Activated T-helper 2 cell treated with anti-CD3 and anti-CD28 coated beads, Interferon-gamma antibody, Interleukin-2, Interleukin-4, amounts not matched to agents 10 μg/mL and 5 μg/mL and 100 μg/mL, durations not matched to agents 14 hours and 24 hours and 36 hours (primary cell): Measurements from ENCODE around the gene MDFIC. TPM values are rescaled to one million over a fixed set of nuclear protein-coding genes. Genes with fewer than 3 reads are reported as not detected.

Source experiments
- DNase-seq: peaks from one replicate; pipeline ENCODE4 v3.0.0; 2021; ENCODE audit warnings: low spot score
- H3K27ac Mint-ChIP-seq: one replicate; pipeline ENCODE4 v1.8.0; 2021; ENCODE audit warnings: mixed read lengths
- H3K27me3 Mint-ChIP-seq: one replicate; pipeline ENCODE4 v1.8.0; 2021; ENCODE audit warnings: low read depth, mixed read lengths
- H3K36me3 Mint-ChIP-seq: one replicate; pipeline ENCODE4 v1.8.0; 2021; ENCODE audit warnings: low read depth, mixed read lengths
- H3K4me1 Mint-ChIP-seq: one replicate; pipeline ENCODE4 v1.8.0; 2021; ENCODE audit warnings: low read depth, mixed read lengths
- H3K4me3 Mint-ChIP-seq: one replicate; pipeline ENCODE4 v1.8.0; 2021; ENCODE audit warnings: low read depth, mild to moderate bottlenecking, moderate library complexity, mixed read lengths
- H3K9me3 Mint-ChIP-seq: one replicate; pipeline ENCODE4 v1.8.0; 2021; ENCODE audit warnings: mixed read lengths
- intact Hi-C: fragments of 100-400 bp; cut with micrococcal nuclease; formaldehyde crosslinking; loops from one replicate; pipeline ENCODE4 v1.15.1; 2023
- total RNA-seq: library from RNA; stranded (reverse); gene quantifications from 2 replicates; pipeline ENCODE4 v1.2.3, GENCODE V29; 2022

The MDFIC gene
- total RNA-seq, 1 donor from 2014 or later: 119 TPM

DNA sequence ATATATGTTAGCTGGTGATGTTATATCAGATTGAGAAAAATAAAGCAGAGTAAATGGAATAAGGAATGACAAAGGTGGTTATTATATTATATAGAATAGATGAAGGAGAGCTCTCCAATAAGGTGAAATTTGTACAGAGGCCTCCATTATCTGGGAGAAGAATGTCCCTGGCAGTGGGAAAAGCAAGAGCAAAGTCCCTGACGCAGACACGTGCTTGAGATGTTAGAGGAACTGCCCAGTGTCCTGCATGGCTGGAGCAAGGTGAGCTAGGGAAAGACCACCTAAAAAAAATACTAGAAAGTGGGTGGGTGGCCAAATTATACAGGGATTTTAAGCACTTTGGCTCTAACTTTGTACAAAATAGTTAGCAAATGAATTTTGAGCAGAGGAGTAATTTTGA lies 120.7 kb downstream of the MDFIC start:
- H3K27ac Mint-ChIP-seq: no peak overlapping the region
- H3K4me1 Mint-ChIP-seq: peaks cover 3% of the 10 kb centered on the region
- H3K27me3 Mint-ChIP-seq: peaks cover 29% of the 10 kb centered on the region
- DNase-seq: no peak
- no peak overlapping the region for H3K4me3 Mint-ChIP-seq
- H3K9me3 Mint-ChIP-seq: no peaks in the 10 kb centered on the region
- intact Hi-C loops: no loop called here
- no peaks in the 10 kb centered on the region for H3K36me3 Mint-ChIP-seq

DNA sequence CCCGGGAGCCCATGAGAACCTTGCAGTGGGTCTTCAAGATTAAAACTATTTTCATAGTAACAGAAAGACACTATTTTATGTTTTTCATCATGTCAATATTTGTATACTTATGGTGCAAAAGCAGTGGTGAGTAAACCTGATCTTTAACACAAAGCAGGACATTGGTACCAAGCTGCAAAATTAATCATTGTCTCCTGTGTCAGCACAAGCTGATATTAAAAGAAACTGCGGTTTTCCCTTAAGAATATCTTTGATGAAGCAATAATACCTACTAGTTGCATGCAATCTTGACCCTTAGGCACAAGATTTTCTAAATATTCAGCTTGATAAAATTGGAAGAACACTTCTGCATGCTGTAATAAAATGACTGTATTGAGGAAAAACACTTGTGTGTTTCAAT lies 121.7 kb downstream of the MDFIC start:
- Mint-ChIP-seq H3K4me1 (no peaks in the 10 kb centered on the region), H3K4me3 (no peak overlapping the region), H3K36me3 (no peaks in the 10 kb centered on the region), H3K9me3 (no peaks in the 10 kb centered on the region), H3K27me3 (peaks cover 29% of the 10 kb centered on the region), H3K27ac (no peak overlapping the region)
- intact Hi-C loops: no loop called here
- DNase-seq: no peak

- DNase-seq: no peak
- no peaks in the 10 kb centered on the region for H3K9me3 Mint-ChIP-seq
- intact Hi-C loops: no loop called here
- no peaks in the 10 kb centered on the region for H3K4me1 Mint-ChIP-seq
- no peaks in the 10 kb centered on the region for H3K36me3 Mint-ChIP-seq
- no peak overlapping the region for H3K4me3 Mint-ChIP-seq
- H3K27me3 Mint-ChIP-seq: peaks cover 29% of the 10 kb centered on the region
- H3K27ac Mint-ChIP-seq: no peak overlapping the region
Measured at GRCh38 chr7:115044224-115044623, 122.3 kb downstream of the MDFIC start.

DNA sequence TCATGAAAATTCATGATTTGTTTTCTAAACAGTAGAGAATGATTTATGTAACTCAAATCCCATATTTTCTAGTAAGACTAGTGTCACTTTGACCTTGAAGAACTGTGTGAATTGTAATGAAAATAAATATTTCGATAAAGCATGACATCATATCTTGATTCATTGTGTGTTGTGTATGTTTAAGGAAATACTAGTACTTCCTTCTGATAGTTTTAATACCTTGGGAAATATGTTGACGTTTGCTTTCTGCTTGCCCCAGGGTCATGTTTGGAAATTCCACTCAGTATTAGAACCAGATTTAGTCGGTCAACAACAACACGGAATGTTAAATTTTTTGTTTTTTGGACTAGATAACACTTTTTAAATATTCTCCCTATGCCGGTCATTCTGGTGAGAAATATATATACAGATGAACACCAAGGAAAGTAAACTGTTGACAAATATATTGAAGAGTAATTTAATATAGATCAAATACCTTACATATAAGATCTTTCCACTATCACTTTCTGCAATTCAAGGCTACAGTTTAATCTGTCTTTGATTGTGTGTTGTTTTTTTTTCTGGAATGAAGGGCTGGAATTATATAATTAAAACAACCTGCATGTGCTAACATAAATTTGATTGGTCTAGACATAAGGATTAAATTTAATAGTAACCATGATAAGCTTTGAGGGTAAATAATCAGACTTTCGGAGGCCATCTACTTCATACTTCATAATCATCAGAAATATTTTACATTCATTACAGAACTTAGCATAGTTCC lies 126.2 kb downstream of the MDFIC start:
- Mint-ChIP-seq H3K4me1 (no peaks in the 10 kb centered on the region), H3K4me3 (no peak overlapping the region), H3K36me3 (no peaks in the 10 kb centered on the region), H3K27ac (no peak overlapping the region), H3K27me3 (peaks cover 28% of the 10 kb centered on the region), H3K9me3 (peaks cover 8% of the 10 kb centered on the region)
- intact Hi-C loops: no loop called here
- DNase-seq: no peak

- Mint-ChIP-seq H3K9me3 (peaks cover 8% of the 10 kb centered on the region), H3K4me1 (peaks cover 2% of the 10 kb centered on the region), H3K27me3 (peaks cover 14% of the 10 kb centered on the region), H3K36me3 (no peaks in the 10 kb centered on the region), H3K4me3 (no peak overlapping the region), H3K27ac (no peak overlapping the region)
- no peak for DNase-seq
- intact Hi-C loops: no loop called here
Measured at GRCh38 chr7:115052706-115053105, 130.8 kb downstream of the MDFIC start.

DNA sequence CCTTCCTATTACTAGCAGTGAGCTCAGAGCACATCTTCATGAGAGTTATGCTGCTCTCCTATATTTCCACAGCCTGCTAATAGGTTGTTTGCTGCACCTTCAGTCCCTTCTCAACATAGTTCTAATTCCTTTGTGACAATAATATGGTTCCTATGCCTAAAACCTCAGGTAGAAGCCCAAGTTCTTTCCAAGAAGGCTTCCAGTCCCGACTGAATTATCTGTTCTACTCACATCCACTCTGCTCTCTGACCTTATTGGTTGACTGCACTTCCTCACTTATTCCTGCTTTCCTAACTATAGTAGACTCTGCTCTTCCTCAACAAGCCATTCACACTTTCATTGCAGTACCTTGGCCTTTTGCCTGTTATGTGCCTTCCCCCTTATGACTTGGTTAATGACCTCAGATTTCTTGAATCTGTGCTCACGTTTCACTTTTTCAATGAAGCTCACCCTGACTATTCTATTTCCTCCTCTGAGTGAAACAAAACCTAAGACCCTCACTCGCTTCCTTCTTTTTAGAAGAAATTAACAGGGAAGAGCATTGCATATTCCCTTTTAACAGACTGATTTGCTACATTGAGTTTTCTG lies 132.7 kb downstream of the MDFIC start:
- intact Hi-C loops: no loop called here

GRCh38 chr7:115056019-115056418 lies 134.1 kb downstream of the MDFIC start:
- H3K27me3 Mint-ChIP-seq: peaks cover 14% of the 10 kb centered on the region
- H3K27ac Mint-ChIP-seq: no peak overlapping the region
- peaks cover 2% of the 10 kb centered on the region for H3K4me1 Mint-ChIP-seq
- DNase-seq: no peak
- H3K4me3 Mint-ChIP-seq: no peak overlapping the region
- intact Hi-C loops: no loop called here
- peaks cover 4% of the 10 kb centered on the region for H3K9me3 Mint-ChIP-seq
- H3K36me3 Mint-ChIP-seq: no peaks in the 10 kb centered on the region

More for the DNA sequence above, 132.7 kb downstream of the MDFIC start:
- Mint-ChIP-seq H3K36me3 (no peaks in the 10 kb centered on the region), H3K4me1 (peaks cover 2% of the 10 kb centered on the region), H3K4me3 (no peak overlapping the region), H3K27ac (no peak overlapping the region), H3K9me3 (peaks cover 8% of the 10 kb centered on the region), H3K27me3 (peaks cover 19% of the 10 kb centered on the region)
- DNase-seq: no peak

- Mint-ChIP-seq H3K27ac (no peak overlapping the region), H3K9me3 (no peaks in the 10 kb centered on the region), H3K4me1 (peaks cover 2% of the 10 kb centered on the region), H3K4me3 (no peak overlapping the region), H3K36me3 (no peaks in the 10 kb centered on the region), H3K27me3 (peaks cover 12% of the 10 kb centered on the region)
- intact Hi-C loops: no loop called here
- DNase-seq: no peak
Measured at GRCh38 chr7:115058726-115059125, 136.8 kb downstream of the MDFIC start.

GRCh38 chr7:115059321-115059720 lies 137.4 kb downstream of the MDFIC start:
- H3K36me3 Mint-ChIP-seq: no peaks in the 10 kb centered on the region
- DNase-seq: no peak
- intact Hi-C loops: no loop called here
- peaks cover 12% of the 10 kb centered on the region for H3K27me3 Mint-ChIP-seq
- H3K4me1 Mint-ChIP-seq: peaks cover 2% of the 10 kb centered on the region
- no peaks in the 10 kb centered on the region for H3K9me3 Mint-ChIP-seq
- no peak overlapping the region for H3K4me3 Mint-ChIP-seq
- no peak overlapping the region for H3K27ac Mint-ChIP-seq

DNA sequence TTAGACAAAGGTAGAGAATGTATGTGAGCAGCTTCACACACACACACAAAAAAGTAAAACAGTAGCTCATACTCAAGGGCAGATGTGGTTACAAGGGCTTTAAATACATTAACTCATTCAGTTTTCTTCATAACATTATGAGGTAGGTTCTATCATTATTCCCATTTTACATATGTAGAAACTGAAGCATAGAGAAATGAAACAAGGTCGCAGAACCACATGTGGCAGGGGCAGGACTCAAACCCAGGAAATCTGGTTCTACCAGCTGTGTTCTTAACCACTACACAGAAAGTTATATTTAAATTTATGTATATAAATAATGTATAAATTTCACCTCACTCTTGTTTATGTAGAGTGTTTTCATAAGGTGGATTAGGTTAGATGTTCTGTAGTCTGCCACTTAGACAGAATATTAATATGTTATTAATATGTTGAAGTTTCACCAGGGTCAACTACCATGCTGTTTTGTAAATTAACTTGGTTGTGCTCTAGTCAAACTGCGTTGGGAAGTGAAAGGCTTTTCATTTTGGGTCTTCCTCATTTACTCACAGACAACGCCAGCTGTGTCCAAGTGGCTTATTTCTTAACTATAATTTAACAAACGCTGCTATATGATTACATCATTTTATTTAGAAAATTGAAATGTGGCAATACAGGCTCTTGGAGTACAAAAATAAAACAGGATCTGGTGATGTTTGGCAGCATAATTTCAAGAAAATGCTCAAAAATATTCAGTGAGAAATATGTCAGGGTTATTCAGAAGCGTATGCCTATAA lies 138.4 kb downstream of the MDFIC start:
- intact Hi-C loops: no loop called here
- Mint-ChIP-seq H3K4me1 (no peaks in the 10 kb centered on the region), H3K27ac (no peak overlapping the region), H3K36me3 (no peaks in the 10 kb centered on the region), H3K27me3 (peaks cover 10% of the 10 kb centered on the region), H3K4me3 (no peak overlapping the region), H3K9me3 (no peaks in the 10 kb centered on the region)
- DNase-seq: no peak

DNA sequence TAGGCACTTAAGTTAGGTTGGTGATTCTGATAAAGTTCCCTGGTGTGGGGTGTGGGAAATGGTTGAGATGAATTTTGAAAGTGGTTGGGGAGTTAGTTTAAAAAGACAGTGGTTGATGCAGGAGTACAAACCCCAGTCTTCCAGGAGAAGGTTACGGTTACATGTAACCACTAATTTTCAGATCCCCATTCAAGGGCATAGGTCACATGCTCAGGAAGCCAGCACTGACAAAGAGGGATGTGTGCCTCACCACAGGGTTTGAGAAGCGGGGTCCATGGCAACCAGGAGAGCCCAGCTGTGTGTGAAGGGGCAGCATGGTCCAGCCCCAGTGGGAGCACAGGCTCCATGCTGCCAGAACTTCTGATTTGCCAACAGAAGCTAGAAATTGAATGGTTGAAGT lies 144.2 kb downstream of the MDFIC start:
- peaks cover 5% of the 10 kb centered on the region for H3K27me3 Mint-ChIP-seq
- no peaks in the 10 kb centered on the region for H3K36me3 Mint-ChIP-seq
- no peak overlapping the region for H3K4me3 Mint-ChIP-seq
- DNase-seq: no peak
- no peaks in the 10 kb centered on the region for H3K9me3 Mint-ChIP-seq
- intact Hi-C loops: no loop called here
- no peak overlapping the region for H3K27ac Mint-ChIP-seq
- peaks cover 7% of the 10 kb centered on the region for H3K4me1 Mint-ChIP-seq

- no peaks in the 10 kb centered on the region for H3K36me3 Mint-ChIP-seq
- H3K4me3 Mint-ChIP-seq: no peak overlapping the region
- intact Hi-C loops: no loop called here
- H3K9me3 Mint-ChIP-seq: no peaks in the 10 kb centered on the region
- H3K27me3 Mint-ChIP-seq: peaks cover 5% of the 10 kb centered on the region
- no peak overlapping the region for H3K27ac Mint-ChIP-seq
- H3K4me1 Mint-ChIP-seq: peaks cover 7% of the 10 kb centered on the region
- no peak for DNase-seq
Measured at GRCh38 chr7:115066634-115067033, 144.7 kb downstream of the MDFIC start.

- intact Hi-C loops: no loop called here
- Mint-ChIP-seq H3K4me3 (no peak overlapping the region), H3K36me3 (no peaks in the 10 kb centered on the region), H3K27ac (no peak overlapping the region), H3K9me3 (no peaks in the 10 kb centered on the region), H3K4me1 (peaks cover 7% of the 10 kb centered on the region), H3K27me3 (peaks cover 5% of the 10 kb centered on the region)
- no peak for DNase-seq
Measured at GRCh38 chr7:115068220-115068619, 146.3 kb downstream of the MDFIC start.
